Measurements from ENCODE around the gene HUNK.
"Not testable (repeated sequence)": the region's sequence is repeated elsewhere in the genome, so short reads cannot be mapped to it uniquely, and the experiment has no call there.

HUNK gene

GRCh38 chr21:32007456-32007855 lies 134.6 kb downstream of the HUNK start:
- FAIRE-seq: no peak

- no peak for FAIRE-seq
These were observed 135.9 kb downstream of the HUNK start for GRCh38 chr21:32008714-32009113.

GRCh38 chr21:32009263-32009662 lies 136.4 kb downstream of the HUNK start:
- FAIRE-seq: no peak

GRCh38 chr21:32015461-32016139 lies 142.8 kb downstream of the HUNK start:
- FAIRE-seq: no peak

GRCh38 chr21:32018381-32018780 lies 145.6 kb downstream of the HUNK start:
- no peak for FAIRE-seq

GRCh38 chr21:32020564-32020963 lies 147.7 kb downstream of the HUNK start:
- FAIRE-seq: no peak

- no peak for FAIRE-seq
These were observed 148.6 kb downstream of the HUNK start for GRCh38 chr21:32021319-32021994.

GRCh38 chr21:32022146-32022545 lies 149.3 kb downstream of the HUNK start:
- FAIRE-seq: no peak

- no peak for FAIRE-seq
These were observed 157.4 kb downstream of the HUNK start for GRCh38 chr21:32030146-32030652.

- no peak for FAIRE-seq
These were observed 162.0 kb downstream of the HUNK start for GRCh38 chr21:32034850-32035249.

GRCh38 chr21:32035617-32036016 lies 162.8 kb downstream of the HUNK start:
- FAIRE-seq: no peak

GRCh38 chr21:32036756-32037155 lies 163.9 kb downstream of the HUNK start:
- no peak for FAIRE-seq

- FAIRE-seq: not testable (repeated sequence)
These were observed 165.9 kb downstream of the HUNK start for GRCh38 chr21:32038751-32039150.

GRCh38 chr21:32043458-32043857 lies 170.6 kb downstream of the HUNK start:
- no peak for FAIRE-seq

- no peak for FAIRE-seq
These were observed 171.7 kb downstream of the HUNK start for GRCh38 chr21:32044205-32045180.

GRCh38 chr21:32046191-32046590 lies 173.4 kb downstream of the HUNK start:
- FAIRE-seq: no peak

- FAIRE-seq: no peak
These were observed 175.5 kb downstream of the HUNK start for GRCh38 chr21:32048353-32048752.

All from endometrium (tissue), 2 donors.